Esophagus muscularis mucosa (tissue), 3 donors: ENCODE results near the gene INO80C.

Experiments
- CTCF ChIP-seq, 3 experiments: fragments of 200-600 bp in 2 of 3; fragments of 450-650 bp in 1 of 3; sonication (generic) in 2 of 3; IDR thresholded peaks; one replicate each; pipeline ENCODE4 v1.5.1; 2017 to 2019; ENCODE audit warnings: antibody characterized with exemption in 3 of 3, mild to moderate bottlenecking in 2 of 3, moderate library complexity in 1 of 3
- POLR2A ChIP-seq: fragments of 450-650 bp; IDR thresholded peaks from one replicate; pipeline ENCODE4 v1.6.1; 2017; ENCODE audit warnings: antibody characterized with exemption, moderate library complexity, mild to moderate bottlenecking, low read depth
- POLR2AphosphoS5 ChIP-seq, 2 donors: sonication (generic); formaldehyde crosslinking; IDR thresholded peaks; one replicate each; pipeline ENCODE4 v1.6.1; 2017; ENCODE audit warnings: antibody characterized with exemption in 2 of 2

GRCh38 chr18:35437836-35438235 is 59.9 kb downstream of the INO80C start:
- no peak for TF ChIP-seq CTCF (IDR thresholded peaks at IDR 0.05)
- no peak for TF ChIP-seq POLR2A
- no peak for TF ChIP-seq POLR2AphosphoS5 (IDR thresholded peaks at IDR 0.05)
